CD1c-positive myeloid dendritic cell (primary cell): ENCODE data around the gene TECPR1.

Source experiments
- DNase-seq: peaks from one replicate; pipeline ENCODE4 v3.0.0-alpha.2; 2016; ENCODE audit errors: extremely low spot score

The TECPR1 gene

GRCh38 chr7:98283127-98283886, 31.3 kb upstream of the TECPR1 start:
- DNase-seq: peak; percentile 92

- peak; percentile 19 for DNase-seq
Measured at GRCh38 chr7:98282703-98283102, 30.7 kb upstream of the TECPR1 start.

- peak; percentile 38 for DNase-seq
Measured at GRCh38 chr7:98281757-98282606, 29.9 kb upstream of the TECPR1 start.

GRCh38 chr7:98280791-98281756, 29.0 kb upstream of the TECPR1 start, which contains the start of gene BRI3:
Gene BRI3 (plus strand): TSS chr7:98281686. CDS start chr7:98281796, 110 bp downstream.
- peak; percentile 96 for DNase-seq

GRCh38 chr7:98280296-98280695, 28.3 kb upstream of the TECPR1 start:
- no peak for DNase-seq

- no peak for DNase-seq
Measured at GRCh38 chr7:98278936-98279335, 26.9 kb upstream of the TECPR1 start.

- no peak for DNase-seq
Measured at GRCh38 chr7:98278408-98278807, 26.4 kb upstream of the TECPR1 start.

- DNase-seq: peak; percentile 70
Measured at GRCh38 chr7:98276241-98276761, 24.3 kb upstream of the TECPR1 start.

- no peak for DNase-seq
Measured at GRCh38 chr7:98267303-98267702, 15.3 kb upstream of the TECPR1 start.

- DNase-seq: peak; percentile 37
Measured at GRCh38 chr7:98266840-98267239, 14.8 kb upstream of the TECPR1 start.

- no peak for DNase-seq
Measured at GRCh38 chr7:98265841-98266271, 13.8 kb upstream of the TECPR1 start.

- no peak for DNase-seq
Measured at GRCh38 chr7:98257701-98258100, 5.7 kb upstream of the TECPR1 start.

GRCh38 chr7:98256431-98256830, 4.4 kb upstream of the TECPR1 start:
- no peak for DNase-seq

- peak; percentile 63 for DNase-seq
Measured at GRCh38 chr7:98254951-98255610, 3.0 kb upstream of the TECPR1 start.

GRCh38 chr7:98254516-98254915, 2.5 kb upstream of the TECPR1 start:
- no peak for DNase-seq

GRCh38 chr7:98252425-98253054, 508 bp upstream of the TECPR1 start:
- DNase-seq: no peak

GRCh38 chr7:98251231-98251600, 816 bp downstream of the TECPR1 start:
- DNase-seq: peak; percentile 16

- no peak for DNase-seq
Measured at GRCh38 chr7:98250789-98251188, 1.2 kb downstream of the TECPR1 start.

GRCh38 chr7:98249106-98249505, 2.9 kb downstream of the TECPR1 start:
- DNase-seq: peak; percentile 53

- no peak for DNase-seq
Measured at GRCh38 chr7:98248156-98248555, 3.9 kb downstream of the TECPR1 start.
